ENCODE data around the gene SLC6A9.

DNA sequence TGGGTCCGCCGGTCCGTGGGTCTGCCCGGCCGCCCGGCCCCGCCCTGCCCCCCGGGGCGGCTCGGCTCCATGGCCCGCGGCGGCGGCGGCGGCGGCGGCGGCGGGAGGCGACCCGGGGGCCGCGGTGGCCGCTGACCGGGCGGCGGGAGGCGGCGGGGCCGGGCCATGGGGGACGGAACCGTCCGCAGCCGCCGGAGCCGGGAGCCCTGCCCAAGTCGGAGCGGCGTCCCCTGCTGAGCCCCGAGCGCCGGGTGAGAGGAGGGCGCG, 52.1 kb downstream of the SLC6A9 start:
- TF ChIP-seq, protein P1, sequence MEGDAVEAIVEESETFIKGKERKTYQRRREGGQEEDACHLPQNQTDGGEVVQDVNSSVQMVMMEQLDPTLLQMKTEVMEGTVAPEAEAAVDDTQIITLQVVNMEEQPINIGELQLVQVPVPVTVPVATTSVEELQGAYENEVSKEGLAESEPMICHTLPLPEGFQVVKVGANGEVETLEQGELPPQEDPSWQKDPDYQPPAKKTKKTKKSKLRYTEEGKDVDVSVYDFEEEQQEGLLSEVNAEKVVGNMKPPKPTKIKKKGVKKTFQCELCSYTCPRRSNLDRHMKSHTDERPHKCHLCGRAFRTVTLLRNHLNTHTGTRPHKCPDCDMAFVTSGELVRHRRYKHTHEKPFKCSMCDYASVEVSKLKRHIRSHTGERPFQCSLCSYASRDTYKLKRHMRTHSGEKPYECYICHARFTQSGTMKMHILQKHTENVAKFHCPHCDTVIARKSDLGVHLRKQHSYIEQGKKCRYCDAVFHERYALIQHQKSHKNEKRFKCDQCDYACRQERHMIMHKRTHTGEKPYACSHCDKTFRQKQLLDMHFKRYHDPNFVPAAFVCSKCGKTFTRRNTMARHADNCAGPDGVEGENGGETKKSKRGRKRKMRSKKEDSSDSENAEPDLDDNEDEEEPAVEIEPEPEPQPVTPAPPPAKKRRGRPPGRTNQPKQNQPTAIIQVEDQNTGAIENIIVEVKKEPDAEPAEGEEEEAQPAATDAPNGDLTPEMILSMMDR (IDR thresholded peaks at IDR 0.05): no peak
- TF ChIP-seq POLR2AphosphoS5 (IDR thresholded peaks at IDR 0.05; ENCODE audit: low read depth, low read length) (no peak), SIN3A (IDR thresholded peaks at IDR 0.05; ENCODE audit: borderline replicate concordance, insufficient read depth, low read depth, low read length) (no peak), TCF7L2 (IDR thresholded peaks at IDR 0.05; ENCODE audit: low read depth, low read length) (no peak)
- TF ChIP-seq, protein P2, sequence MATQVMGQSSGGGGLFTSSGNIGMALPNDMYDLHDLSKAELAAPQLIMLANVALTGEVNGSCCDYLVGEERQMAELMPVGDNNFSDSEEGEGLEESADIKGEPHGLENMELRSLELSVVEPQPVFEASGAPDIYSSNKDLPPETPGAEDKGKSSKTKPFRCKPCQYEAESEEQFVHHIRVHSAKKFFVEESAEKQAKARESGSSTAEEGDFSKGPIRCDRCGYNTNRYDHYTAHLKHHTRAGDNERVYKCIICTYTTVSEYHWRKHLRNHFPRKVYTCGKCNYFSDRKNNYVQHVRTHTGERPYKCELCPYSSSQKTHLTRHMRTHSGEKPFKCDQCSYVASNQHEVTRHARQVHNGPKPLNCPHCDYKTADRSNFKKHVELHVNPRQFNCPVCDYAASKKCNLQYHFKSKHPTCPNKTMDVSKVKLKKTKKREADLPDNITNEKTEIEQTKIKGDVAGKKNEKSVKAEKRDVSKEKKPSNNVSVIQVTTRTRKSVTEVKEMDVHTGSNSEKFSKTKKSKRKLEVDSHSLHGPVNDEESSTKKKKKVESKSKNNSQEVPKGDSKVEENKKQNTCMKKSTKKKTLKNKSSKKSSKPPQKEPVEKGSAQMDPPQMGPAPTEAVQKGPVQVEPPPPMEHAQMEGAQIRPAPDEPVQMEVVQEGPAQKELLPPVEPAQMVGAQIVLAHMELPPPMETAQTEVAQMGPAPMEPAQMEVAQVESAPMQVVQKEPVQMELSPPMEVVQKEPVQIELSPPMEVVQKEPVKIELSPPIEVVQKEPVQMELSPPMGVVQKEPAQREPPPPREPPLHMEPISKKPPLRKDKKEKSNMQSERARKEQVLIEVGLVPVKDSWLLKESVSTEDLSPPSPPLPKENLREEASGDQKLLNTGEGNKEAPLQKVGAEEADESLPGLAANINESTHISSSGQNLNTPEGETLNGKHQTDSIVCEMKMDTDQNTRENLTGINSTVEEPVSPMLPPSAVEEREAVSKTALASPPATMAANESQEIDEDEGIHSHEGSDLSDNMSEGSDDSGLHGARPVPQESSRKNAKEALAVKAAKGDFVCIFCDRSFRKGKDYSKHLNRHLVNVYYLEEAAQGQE (IDR thresholded peaks at IDR 0.05; ENCODE audit: insufficient read depth in 1 of 2, low read depth in 2 of 2, low read length in 1 of 2): no peak

Data from Panc1 (cell line).